Esophagus squamous epithelium (tissue), 4 donors: ENCODE results near the gene WFS1.

ENCODE experiments used
- CTCF ChIP-seq, 6 experiments: fragments of 450-650 bp in 4 of 6; fragments of 200-600 bp in 2 of 6; sonication (generic) in 2 of 6; IDR thresholded peaks; one replicate each; pipeline ENCODE4 v1.5.1; 2016 to 2019; ENCODE audit warnings: antibody characterized with exemption in 6 of 6, mild to moderate bottlenecking in 4 of 6, moderate library complexity in 4 of 6
- POLR2A ChIP-seq, 4 donors: fragments of 450-650 bp; IDR thresholded peaks; one replicate each; pipeline ENCODE4 v1.6.1; 2017; ENCODE audit warnings: antibody characterized with exemption in 4 of 4, mild to moderate bottlenecking in 4 of 4, moderate library complexity in 3 of 4

- TF ChIP-seq CTCF (IDR thresholded peaks at IDR 0.05) (no peak), POLR2A (IDR thresholded peaks at IDR 0.05) (no peak)
Observed at GRCh38 chr4:6307230-6307629, 37.6 kb downstream of the WFS1 start.
